IPS-11a (cell line): ENCODE data around the gene CCBE1.
"Not testable (repeated sequence)": the region's sequence is repeated elsewhere in the genome, so short reads cannot be mapped to it uniquely, and the experiment has no call there.

ENCODE experiments used
- H3K4me3 ChIP-seq: one replicate; pipeline ENCODE4 v1.5.1; 2013; ENCODE audit warnings: low read depth, low read length, control low read depth

CCBE1 gene

GRCh38 chr18:59658941-59659340, 38.3 kb downstream of the CCBE1 start:
- H3K4me3 ChIP-seq, result no peak overlapping the region

GRCh38 chr18:59657012-59657411, 40.2 kb downstream of the CCBE1 start:
- H3K4me3 ChIP-seq, result no peak overlapping the region

- no peak overlapping the region for H3K4me3 ChIP-seq
Measured at GRCh38 chr18:59656373-59656887, 40.8 kb downstream of the CCBE1 start.

GRCh38 chr18:59655676-59656075, 41.5 kb downstream of the CCBE1 start:
- H3K4me3 ChIP-seq, result no peak overlapping the region

GRCh38 chr18:59651071-59651470, 46.2 kb downstream of the CCBE1 start:
- no peak overlapping the region for H3K4me3 ChIP-seq

GRCh38 chr18:59650266-59650820, 46.9 kb downstream of the CCBE1 start:
- H3K4me3 ChIP-seq, result no peak overlapping the region

- H3K4me3 ChIP-seq, result no peak overlapping the region
Measured at GRCh38 chr18:59649591-59649990, 47.6 kb downstream of the CCBE1 start.

GRCh38 chr18:59648469-59648868, 48.8 kb downstream of the CCBE1 start:
- H3K4me3 ChIP-seq, result not testable (repeated sequence)

GRCh38 chr18:59646963-59647307, 50.3 kb downstream of the CCBE1 start:
- no peak overlapping the region for H3K4me3 ChIP-seq

GRCh38 chr18:59646228-59646962, 50.8 kb downstream of the CCBE1 start:
- H3K4me3 ChIP-seq, result no peak overlapping the region

GRCh38 chr18:59643740-59644139, 53.5 kb downstream of the CCBE1 start:
- no peak overlapping the region for H3K4me3 ChIP-seq

GRCh38 chr18:59640721-59641120, 56.5 kb downstream of the CCBE1 start:
- H3K4me3 ChIP-seq, result no peak overlapping the region

GRCh38 chr18:59639821-59640220, 57.4 kb downstream of the CCBE1 start:
- H3K4me3 ChIP-seq, result no peak overlapping the region

GRCh38 chr18:59639136-59639535, 58.1 kb downstream of the CCBE1 start:
- H3K4me3 ChIP-seq, result no peak overlapping the region

- H3K4me3 ChIP-seq, result no peak overlapping the region
Measured at GRCh38 chr18:59633961-59634485, 63.2 kb downstream of the CCBE1 start.

- no peak overlapping the region for H3K4me3 ChIP-seq
Measured at GRCh38 chr18:59633317-59633716, 63.9 kb downstream of the CCBE1 start.

GRCh38 chr18:59631583-59632181, 65.5 kb downstream of the CCBE1 start:
- H3K4me3 ChIP-seq, result no peak overlapping the region

- H3K4me3 ChIP-seq, result no peak overlapping the region
Measured at GRCh38 chr18:59629894-59630293, 67.3 kb downstream of the CCBE1 start.

- H3K4me3 ChIP-seq, result no peak overlapping the region
Measured at GRCh38 chr18:59628995-59629394, 68.2 kb downstream of the CCBE1 start.

- H3K4me3 ChIP-seq, result no peak overlapping the region
Measured at GRCh38 chr18:59627414-59627813, 69.8 kb downstream of the CCBE1 start.

- no peak overlapping the region for H3K4me3 ChIP-seq
Measured at GRCh38 chr18:59624369-59624765, 72.9 kb downstream of the CCBE1 start.
